ENCODE measurements around the gene GLIPR1L1. TPM values are rescaled to one million over a fixed set of nuclear protein-coding genes. Genes with fewer than 3 reads are reported as not detected.

Gene GLIPR1L1
- total and polyA plus RNA-seq, 7 donors: not detected

GRCh38 chr12:75404231-75404630, 69.8 kb downstream of the GLIPR1L1 start:
- ATAC-seq (no peak), DNase-seq (no peak)
- H3K9me3 ChIP-seq: no peaks in the 10 kb centered on the region
- intact Hi-C loops (cut with DNase I): no loop called here
- H3K4me3 ChIP-seq: no peak overlapping the region
- TF ChIP-seq, protein P1, sequence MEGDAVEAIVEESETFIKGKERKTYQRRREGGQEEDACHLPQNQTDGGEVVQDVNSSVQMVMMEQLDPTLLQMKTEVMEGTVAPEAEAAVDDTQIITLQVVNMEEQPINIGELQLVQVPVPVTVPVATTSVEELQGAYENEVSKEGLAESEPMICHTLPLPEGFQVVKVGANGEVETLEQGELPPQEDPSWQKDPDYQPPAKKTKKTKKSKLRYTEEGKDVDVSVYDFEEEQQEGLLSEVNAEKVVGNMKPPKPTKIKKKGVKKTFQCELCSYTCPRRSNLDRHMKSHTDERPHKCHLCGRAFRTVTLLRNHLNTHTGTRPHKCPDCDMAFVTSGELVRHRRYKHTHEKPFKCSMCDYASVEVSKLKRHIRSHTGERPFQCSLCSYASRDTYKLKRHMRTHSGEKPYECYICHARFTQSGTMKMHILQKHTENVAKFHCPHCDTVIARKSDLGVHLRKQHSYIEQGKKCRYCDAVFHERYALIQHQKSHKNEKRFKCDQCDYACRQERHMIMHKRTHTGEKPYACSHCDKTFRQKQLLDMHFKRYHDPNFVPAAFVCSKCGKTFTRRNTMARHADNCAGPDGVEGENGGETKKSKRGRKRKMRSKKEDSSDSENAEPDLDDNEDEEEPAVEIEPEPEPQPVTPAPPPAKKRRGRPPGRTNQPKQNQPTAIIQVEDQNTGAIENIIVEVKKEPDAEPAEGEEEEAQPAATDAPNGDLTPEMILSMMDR (IDR thresholded peaks at IDR 0.05): no peak
- no peaks in the 10 kb centered on the region for H3K27me3 ChIP-seq (ENCODE audit: insufficient read depth in 3 of 3, low read length in 2 of 3)
- H3K27ac ChIP-seq: no peak overlapping the region
- H3K36me3 ChIP-seq (ENCODE audit: insufficient read depth in 1 of 2, low read depth in 1 of 2): no peaks in the 10 kb centered on the region
- 85 to 92% (median 89%) methylated on average over 1 of the region's 1 CpG for WGBS, 3 donors
- no peaks in the 10 kb centered on the region for H3K4me1 ChIP-seq

DNA sequence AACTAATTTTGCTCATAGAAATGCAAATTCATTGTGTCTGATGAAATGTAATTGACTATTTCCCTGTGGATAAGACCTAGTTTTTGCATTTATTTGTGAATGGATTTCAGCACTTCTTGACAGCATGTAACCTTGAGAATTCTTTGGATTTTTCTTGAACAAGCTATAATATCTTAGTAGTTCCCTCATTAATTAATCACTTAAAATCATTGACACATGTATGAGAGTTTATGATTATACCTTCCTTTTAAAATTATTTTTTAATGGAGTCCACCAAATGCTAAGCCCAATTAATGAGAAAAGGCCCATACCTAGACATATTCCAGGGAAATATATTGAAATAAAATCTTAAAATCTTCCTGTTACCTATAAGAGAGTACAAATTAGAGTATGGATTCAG, 73.2 kb downstream of the GLIPR1L1 start:
- intact Hi-C loops (cut with DNase I): no loop called here
- Histone ChIP-seq H3K4me3 (no peak overlapping the region), H3K36me3 (ENCODE audit: insufficient read depth in 1 of 2, low read depth in 1 of 2) (peaks cover 0 to 7% of the 10 kb centered on the region in 2 donors), H3K9me3 (no peaks in the 10 kb centered on the region), H3K4me1 (no peaks in the 10 kb centered on the region), H3K27ac (no peak overlapping the region), H3K27me3 (ENCODE audit: insufficient read depth in 3 of 3, low read length in 2 of 3) (no peaks in the 10 kb centered on the region)
- TF ChIP-seq, protein P1 (IDR thresholded peaks at IDR 0.05): no peak
- DNase-seq (no peak), ATAC-seq (no peak)

- Histone ChIP-seq H3K27ac (no peak overlapping the region), H3K27me3 (ENCODE audit: insufficient read depth in 3 of 3, low read length in 2 of 3) (no peaks in the 10 kb centered on the region), H3K4me3 (no peak overlapping the region), H3K36me3 (ENCODE audit: insufficient read depth in 1 of 2, low read depth in 1 of 2) (peaks cover 0 to 7% of the 10 kb centered on the region in 2 donors), H3K9me3 (no peaks in the 10 kb centered on the region), H3K4me1 (no peaks in the 10 kb centered on the region)
- intact Hi-C loops (cut with DNase I): no loop called here
- TF ChIP-seq, protein P1 (IDR thresholded peaks at IDR 0.05): no peak
- ATAC-seq: no peak
- DNase-seq: no peak
- WGBS, 3 donors: 95 to 99% (median 98%) methylated on average over 2 of the region's 2 CpGs
Observed at GRCh38 chr12:75409830-75410229, 75.4 kb downstream of the GLIPR1L1 start.

GRCh38 chr12:75414671-75415070, 80.2 kb downstream of the GLIPR1L1 start:
- no peaks in the 10 kb centered on the region for H3K9me3 ChIP-seq
- no peaks in the 10 kb centered on the region for H3K4me1 ChIP-seq
- intact Hi-C loops (cut with DNase I): no loop called here
- TF ChIP-seq, protein P1 (IDR thresholded peaks at IDR 0.05): no peak
- no peak for DNase-seq
- H3K27me3 ChIP-seq (ENCODE audit: insufficient read depth in 3 of 3, low read length in 2 of 3): no peaks in the 10 kb centered on the region
- H3K27ac ChIP-seq: no peak overlapping the region
- ATAC-seq: no peak
- WGBS, 3 donors: 59 to 78% (median 68%) methylated on average over 1 of the region's 1 CpG
- H3K4me3 ChIP-seq: no peak overlapping the region
- peaks cover 0 to 7% of the 10 kb centered on the region in 2 donors for H3K36me3 ChIP-seq (ENCODE audit: insufficient read depth in 1 of 2, low read depth in 1 of 2)

GRCh38 chr12:75419841-75420240, 85.4 kb downstream of the GLIPR1L1 start:
- no peak overlapping the region for H3K27ac ChIP-seq
- intact Hi-C loops (cut with DNase I): no loop called here
- H3K4me3 ChIP-seq: no peak overlapping the region
- no peaks in the 10 kb centered on the region for H3K9me3 ChIP-seq
- DNase-seq (no peak), ATAC-seq (no peak)
- H3K36me3 ChIP-seq (ENCODE audit: insufficient read depth in 1 of 2, low read depth in 1 of 2): no peaks in the 10 kb centered on the region
- WGBS, 3 donors: 70 to 75% (median 71%) methylated on average over 2 of the region's 2 CpGs
- no peaks in the 10 kb centered on the region for H3K27me3 ChIP-seq (ENCODE audit: insufficient read depth in 3 of 3, low read length in 2 of 3)
- no peaks in the 10 kb centered on the region for H3K4me1 ChIP-seq
- TF ChIP-seq, protein P1 (IDR thresholded peaks at IDR 0.05): no peak
